HepG2 (cell line): ENCODE results near the gene LITAFD. TPM values are rescaled to one million over a fixed set of nuclear protein-coding genes. Genes with fewer than 3 reads are reported as not detected.
A peak's percentile ranks its signal among the peaks of the same experiment; 100 is the strongest.

Source experiments
- AHR ChIP-seq: IDR thresholded peaks from 2 replicates; pipeline ENCODE4 v1.6.1; 2018; ENCODE audit warnings: missing genetic modification reagents, missing compliant biosample characterization
- CBX2 ChIP-seq, 2 experiments: fragments of 200-600 bp in 1 of 2; sonication (generic); formaldehyde crosslinking in 1 of 2; IDR thresholded peaks; 2 replicates each; pipeline versions ENCODE4 v1.7.0 to v1.8.1; 2018 to 2022; ENCODE audit warnings: low read depth in 2 of 2, low read length in 1 of 2, mild to moderate bottlenecking in 1 of 2, missing genetic modification reagents in 1 of 2
- EP300 ChIP-seq, 3 experiments: sonication (generic) in 1 of 3; formaldehyde crosslinking in 1 of 3; IDR thresholded peaks; 2 replicates each; pipeline versions ENCODE4 v1.5.1 to v1.6.1; 2011 to 2020; ENCODE audit warnings: low read depth in 2 of 3, low read length in 2 of 3, borderline replicate concordance in 1 of 3, improper control_type of control experiment in 1 of 3, mild to moderate bottlenecking in 1 of 3, missing genetic modification reagents in 1 of 3, moderate library complexity in 1 of 3
- HNF1B ChIP-seq: sonication (generic); formaldehyde crosslinking; IDR thresholded peaks from 2 replicates; pipeline ENCODE4 v1.5.1; 2020; ENCODE audit warnings: mild to moderate bottlenecking, moderate library complexity, missing genetic modification reagents
- POLR2G ChIP-seq: fragments of 200-400 bp; formaldehyde crosslinking; IDR thresholded peaks from 2 replicates; pipeline ENCODE4 v1.6.1; 2018; ENCODE audit warnings: mild to moderate bottlenecking, low read depth, low read length, moderate library complexity
- RXRA ChIP-seq: sonication (generic); formaldehyde crosslinking; IDR thresholded peaks from 2 replicates; pipeline ENCODE4 v1.5.1; 2020; ENCODE audit warnings: missing genetic modification reagents
- THAP8 ChIP-seq: sonication (generic); formaldehyde crosslinking; IDR thresholded peaks from 2 replicates; pipeline ENCODE4 v1.5.1; 2020; ENCODE audit warnings: missing genetic modification reagents, mild to moderate bottlenecking, borderline replicate concordance
- UBTF ChIP-seq: sonication (generic); formaldehyde crosslinking; IDR thresholded peaks from 2 replicates; pipeline ENCODE4 v1.4.0; 2020; ENCODE audit warnings: mild to moderate bottlenecking, missing genetic modification reagents
- ZBTB7B ChIP-seq: sonication (generic); formaldehyde crosslinking; IDR thresholded peaks from 2 replicates; pipeline ENCODE4 v1.4.0; 2020; ENCODE audit warnings: missing genetic modification reagents
- ZFP36L1 ChIP-seq: sonication (generic); formaldehyde crosslinking; IDR thresholded peaks from 2 replicates; pipeline ENCODE4 v1.8.0; 2022; ENCODE audit warnings: mild to moderate bottlenecking, missing genetic modification reagents, moderate library complexity
- ZFP91 ChIP-seq: sonication (generic); formaldehyde crosslinking; IDR thresholded peaks from 2 replicates; pipeline ENCODE4 v1.9.0; 2022; ENCODE audit warnings: missing genetic modification reagents, mild to moderate bottlenecking, borderline replicate concordance
- ZNF138 ChIP-seq: sonication (generic); formaldehyde crosslinking; IDR thresholded peaks from 2 replicates; pipeline ENCODE4 v1.5.0; 2020; ENCODE audit warnings: mild to moderate bottlenecking, low read depth, missing genetic modification reagents
- ZNF3 ChIP-seq: IDR thresholded peaks from 2 replicates; pipeline ENCODE4 v1.7.0; 2017; ENCODE audit warnings: inconsistent platforms
- ZNF484 ChIP-seq: sonication (generic); formaldehyde crosslinking; IDR thresholded peaks from 2 replicates; pipeline ENCODE4 v1.5.1; 2020; ENCODE audit warnings: mild to moderate bottlenecking, low read depth, missing genetic modification reagents, borderline replicate concordance
- ZNF660 ChIP-seq: sonication (generic); formaldehyde crosslinking; IDR thresholded peaks from 2 replicates; pipeline ENCODE4 v1.5.1; 2020; ENCODE audit warnings: mild to moderate bottlenecking, low read depth, missing genetic modification reagents, borderline replicate concordance
- ZNF713 ChIP-seq: sonication (generic); formaldehyde crosslinking; IDR thresholded peaks from 2 replicates; pipeline ENCODE4 v1.4.0; 2020; ENCODE audit warnings: mild to moderate bottlenecking, missing genetic modification reagents
- ZNF816 ChIP-seq: sonication (generic); formaldehyde crosslinking; IDR thresholded peaks from 2 replicates; pipeline ENCODE4 v1.8.0; 2022; ENCODE audit warnings: missing genetic modification reagents, mild to moderate bottlenecking, borderline replicate concordance
- polyA plus RNA-seq, 8 experiments: library from polyadenylated mRNA; depleted of rRNA in 3 of 8; stranded (reverse) in 7 of 8; unstranded in 1 of 8; fragments of >200 nt; fragmentation: Illumina TruSeq in 4 of 8; extraction: Trizol in 4 of 8; gene quantifications; 2 replicates each; pipeline versions ENCODE4 v1.2.1 to v1.2.3, GENCODE V29; 2011 to 2016; ENCODE audit warnings: low read depth in 4 of 8, missing spikeins in 1 of 8, mixed read lengths in 1 of 8; ENCODE audit not compliant: insufficient read depth in 1 of 8
- total RNA-seq, 5 experiments: library from RNA; depleted of rRNA; stranded (reverse); fragments of >200 nt; fragmentation: Illumina TruSeq; extraction: Trizol; gene quantifications; 2 replicates each; pipeline ENCODE4 v1.2.3, GENCODE V29; 2016; ENCODE audit warnings: low read depth in 1 of 5
- TF ChIP-seq, protein P1 (sequence below): sonication (generic); formaldehyde crosslinking; IDR thresholded peaks from 2 replicates; pipeline ENCODE4 v1.5.0; 2020; ENCODE audit warnings: missing genetic modification reagents
- TF ChIP-seq, protein P2 (sequence below): IDR thresholded peaks from 2 replicates; pipeline ENCODE4 v1.6.1; 2016; ENCODE audit warnings: mild to moderate bottlenecking

Gene LITAFD
- total and polyA plus RNA-seq, 2 of the 13 experiments (the other 11 are each of a cell fraction or from before 2014, with no cell fraction given) = not detected

DNA sequence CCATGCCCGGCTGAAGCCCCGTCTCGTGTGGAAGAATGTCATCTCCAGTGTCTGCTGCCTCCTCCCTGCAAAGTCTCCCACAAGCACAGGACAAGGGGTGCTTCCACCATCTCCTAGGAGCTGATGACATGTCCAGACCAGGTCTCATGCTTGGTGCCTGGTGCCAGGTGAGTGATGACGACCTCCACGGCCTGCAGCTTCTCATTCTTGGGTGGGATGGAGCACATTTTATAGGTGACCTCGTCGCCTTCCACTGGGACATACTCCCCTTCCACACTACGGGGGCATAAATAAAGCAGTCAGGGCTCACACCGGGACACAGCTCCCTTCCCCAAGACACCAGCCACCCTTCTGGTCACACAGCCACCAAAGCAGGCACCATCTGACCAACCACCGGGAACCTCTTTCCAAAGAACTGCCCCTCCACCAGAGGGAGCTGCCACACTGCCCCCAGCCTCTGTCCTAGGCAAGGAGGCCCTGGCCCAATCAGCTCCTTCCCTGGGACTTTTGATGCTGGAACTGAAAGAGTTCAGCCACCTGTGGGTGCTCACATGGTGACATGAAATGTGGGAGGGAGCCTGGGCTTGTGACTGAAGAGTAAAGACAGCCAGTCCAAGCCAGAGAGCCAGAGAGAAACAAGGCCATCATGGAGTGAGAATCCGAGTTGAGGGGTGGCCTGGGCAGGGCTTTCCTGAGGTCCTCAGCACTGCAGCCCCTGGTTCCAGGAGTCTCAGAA lies 26.9 kb upstream of the LITAFD start (continued):
- TF ChIP-seq ZNF484 (CRISPR knock-in tag) (no peak), UBTF (0 out of 2 replicates have a peak, but pooled peaks have one; percentile 18), ZNF816 (no peak), ZNF138 (CRISPR knock-in tag) (no peak), ZBTB7B (no peak), ZFP91 (CRISPR knock-in tag) (0 out of 2 replicates have a peak, but pooled peaks have one; percentile 22), THAP8 (CRISPR knock-in tag) (no peak), AHR (CRISPR knock-in tag) (no peak), ZFP36L1 (CRISPR knock-in tag) (no peak), HNF1B (CRISPR knock-in tag) (no peak), RXRA (CRISPR knock-in tag) (no peak), ZNF713 (no peak), EP300 (IDR thresholded peaks at IDR 0.05; ENCODE audit: low read depth in 2 of 2, low read length in 2 of 2) (no peak), EP300 (CRISPR knock-in tag; IDR thresholded peaks at IDR 0.05; ENCODE audit: borderline replicate concordance) (no peak), CBX2 (IDR thresholded peaks at IDR 0.05; ENCODE audit: low read depth, low read length) (no peak), CBX2 (CRISPR knock-in tag; IDR thresholded peaks at IDR 0.05; ENCODE audit: low read depth) (no peak), ZNF660 (CRISPR knock-in tag) (no peak), ZNF3 (CRISPR knock-in tag) (no peak), POLR2G (peak; percentile 57; the same call in 1 of the 2 replicates)
- TF ChIP-seq, protein P1, sequence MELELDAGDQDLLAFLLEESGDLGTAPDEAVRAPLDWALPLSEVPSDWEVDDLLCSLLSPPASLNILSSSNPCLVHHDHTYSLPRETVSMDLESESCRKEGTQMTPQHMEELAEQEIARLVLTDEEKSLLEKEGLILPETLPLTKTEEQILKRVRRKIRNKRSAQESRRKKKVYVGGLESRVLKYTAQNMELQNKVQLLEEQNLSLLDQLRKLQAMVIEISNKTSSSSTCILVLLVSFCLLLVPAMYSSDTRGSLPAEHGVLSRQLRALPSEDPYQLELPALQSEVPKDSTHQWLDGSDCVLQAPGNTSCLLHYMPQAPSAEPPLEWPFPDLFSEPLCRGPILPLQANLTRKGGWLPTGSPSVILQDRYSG (CRISPR knock-in tag) = no peak
- TF ChIP-seq, protein P2, sequence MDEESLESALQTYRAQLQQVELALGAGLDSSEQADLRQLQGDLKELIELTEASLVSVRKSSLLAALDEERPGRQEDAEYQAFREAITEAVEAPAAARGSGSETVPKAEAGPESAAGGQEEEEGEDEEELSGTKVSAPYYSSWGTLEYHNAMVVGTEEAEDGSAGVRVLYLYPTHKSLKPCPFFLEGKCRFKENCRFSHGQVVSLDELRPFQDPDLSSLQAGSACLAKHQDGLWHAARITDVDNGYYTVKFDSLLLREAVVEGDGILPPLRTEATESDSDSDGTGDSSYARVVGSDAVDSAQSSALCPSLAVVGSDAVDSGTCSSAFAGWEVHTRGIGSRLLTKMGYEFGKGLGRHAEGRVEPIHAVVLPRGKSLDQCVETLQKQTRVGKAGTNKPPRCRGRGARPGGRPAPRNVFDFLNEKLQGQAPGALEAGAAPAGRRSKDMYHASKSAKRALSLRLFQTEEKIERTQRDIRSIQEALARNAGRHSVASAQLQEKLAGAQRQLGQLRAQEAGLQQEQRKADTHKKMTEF (CRISPR knock-in tag) = no peak
